ENCODE data around the gene PTPDC1. TPM values are rescaled to one million over a fixed set of nuclear protein-coding genes. Genes with fewer than 3 reads are reported as not detected.

PTPDC1 gene
- total RNA-seq, 1 donor from 2014 or later = 8.4 TPM

- intact Hi-C loops (cut with micrococcal nuclease) = no loop called here
- ATAC-seq (ENCODE audit: low read depth) (no peak), DNase-seq (no peak)
- no peak overlapping the region for H3K27ac Mint-ChIP-seq
- H3K9me3 Mint-ChIP-seq = no peaks in the 10 kb centered on the region
- TF ChIP-seq CTCF (IDR thresholded peaks at IDR 0.05) = no peak
- H3K36me3 Mint-ChIP-seq (ENCODE audit: low read depth) = peaks cover 11% of the 10 kb centered on the region
- ChIA-PET CTCF (no interaction called here), POLR2A (no interaction called here)
- no peaks in the 10 kb centered on the region for H3K27me3 Mint-ChIP-seq
- no peak overlapping the region for H3K4me3 Mint-ChIP-seq
- no peaks in the 10 kb centered on the region for H3K4me1 Mint-ChIP-seq
These were observed 29.5 kb upstream of the PTPDC1 start for GRCh38 chr9:94054716-94055115.

GRCh38 chr9:94056442-94056974 lies 27.8 kb upstream of the PTPDC1 start:
- no peak for TF ChIP-seq CTCF (IDR thresholded peaks at IDR 0.05)
- POLR2A ChIA-PET = no interaction called here
- H3K36me3 Mint-ChIP-seq (ENCODE audit: low read depth) = peaks cover 11% of the 10 kb centered on the region
- no peak overlapping the region for H3K4me3 Mint-ChIP-seq
- DNase-seq (no peak), ATAC-seq (ENCODE audit: low read depth) (no peak)
- no peaks in the 10 kb centered on the region for H3K27me3 Mint-ChIP-seq
- H3K27ac Mint-ChIP-seq = no peak overlapping the region
- intact Hi-C loops (cut with micrococcal nuclease) = no loop called here
- no peaks in the 10 kb centered on the region for H3K4me1 Mint-ChIP-seq
- CTCF ChIA-PET = interaction anchor here (1.5 kb wide), 1 partner anchor 157 kb away, joined by 4 read pairs; no protein-coding TSS in a partner anchor
- H3K9me3 Mint-ChIP-seq = peaks cover 3% of the 10 kb centered on the region

- ChIA-PET CTCF (interaction anchor here (1.9 kb wide), 1 partner anchor 156 kb away, joined by 9 read pairs; no protein-coding TSS in a partner anchor), POLR2A (no interaction called here)
- no peak overlapping the region for H3K27ac Mint-ChIP-seq
- peaks cover 10% of the 10 kb centered on the region for H3K9me3 Mint-ChIP-seq
- TF ChIP-seq CTCF (IDR thresholded peaks at IDR 0.05) = no peak
- peaks cover 15% of the 10 kb centered on the region for H3K36me3 Mint-ChIP-seq (ENCODE audit: low read depth)
- intact Hi-C loops (cut with micrococcal nuclease) = no loop called here
- no peak for DNase-seq
- H3K4me1 Mint-ChIP-seq = no peaks in the 10 kb centered on the region
- no peak for ATAC-seq (ENCODE audit: low read depth)
- H3K27me3 Mint-ChIP-seq = no peaks in the 10 kb centered on the region
- no peak overlapping the region for H3K4me3 Mint-ChIP-seq
These were observed 26.3 kb upstream of the PTPDC1 start for GRCh38 chr9:94057918-94058317.

GRCh38 chr9:94061864-94062263 lies 22.4 kb upstream of the PTPDC1 start:
- POLR2A ChIA-PET = no interaction called here
- ATAC-seq (ENCODE audit: low read depth) (no peak), DNase-seq (no peak)
- peaks cover 15% of the 10 kb centered on the region for H3K36me3 Mint-ChIP-seq (ENCODE audit: low read depth)
- H3K27me3 Mint-ChIP-seq = no peaks in the 10 kb centered on the region
- CTCF ChIA-PET = interaction anchor here (8.7 kb wide), 1 partner anchor 151 kb away, joined by 259 read pairs; no protein-coding TSS in a partner anchor
- peaks cover 10% of the 10 kb centered on the region for H3K9me3 Mint-ChIP-seq
- H3K4me3 Mint-ChIP-seq = no peak overlapping the region
- H3K4me1 Mint-ChIP-seq = peaks cover 5% of the 10 kb centered on the region
- intact Hi-C loops (cut with micrococcal nuclease) = no loop called here
- no peak overlapping the region for H3K27ac Mint-ChIP-seq
- no peak for TF ChIP-seq CTCF (IDR thresholded peaks at IDR 0.05)

- no peak overlapping the region for H3K27ac Mint-ChIP-seq
- no peak overlapping the region for H3K4me3 Mint-ChIP-seq
- DNase-seq (peak; percentile 27), ATAC-seq (ENCODE audit: low read depth) (peak; percentile 54)
- peaks cover 11% of the 10 kb centered on the region for H3K9me3 Mint-ChIP-seq
- CTCF ChIA-PET = interaction anchor here (0.6 to 8.7 kb wide), 7 partner anchors 10 to 148 kb away, joined by 3 to 259 read pairs (median 5); no protein-coding TSS in a partner anchor
- POLR2A ChIA-PET = no interaction called here
- H3K36me3 Mint-ChIP-seq (ENCODE audit: low read depth) = peaks cover 11% of the 10 kb centered on the region
- H3K4me1 Mint-ChIP-seq = peaks cover 5% of the 10 kb centered on the region
- H3K27me3 Mint-ChIP-seq = no peaks in the 10 kb centered on the region
- no peak for TF ChIP-seq CTCF (IDR thresholded peaks at IDR 0.05)
- intact Hi-C loops (cut with micrococcal nuclease) = loop anchor here (1.0 kb wide), 1 partner anchor 148 kb away; no protein-coding TSS in a partner anchor
These were observed 18.7 kb upstream of the PTPDC1 start for GRCh38 chr9:94065535-94065961.

Data from activated B cell treated with CpG ODN at 0.5 μM for 24 hours (primary cell).